H9 (cell line): ENCODE measurements around the gene LRRIQ4. TPM values are rescaled to one million over a fixed set of nuclear protein-coding genes. Genes with fewer than 3 reads are reported as not detected.

Experiments
- DNase-seq: peaks from one replicate; pipeline ENCODE4 v3.0.0-alpha.2; 2017
- H2AFZ ChIP-seq: one replicate; pipeline ENCODE4 v1.6.1; 2013; ENCODE audit warnings: mild to moderate bottlenecking, low read length, control low read depth, moderate library complexity
- H2AK5ac ChIP-seq: 2 replicates; pipeline ENCODE4 v1.6.1; 2013; ENCODE audit warnings: low read length, control low read depth, mixed read lengths; ENCODE audit not compliant: insufficient read length
- H2BK120ac ChIP-seq: one replicate; pipeline ENCODE4 v1.6.1; 2013; ENCODE audit warnings: low read depth, mild to moderate bottlenecking, low read length, control low read depth, inconsistent platforms; ENCODE audit not compliant: poor library complexity, severe bottlenecking
- H2BK12ac ChIP-seq: 2 replicates; pipeline ENCODE4 v1.6.1; 2013; ENCODE audit warnings: low read length, control low read depth, mixed read lengths, low read depth; ENCODE audit not compliant: insufficient read length
- H2BK15ac ChIP-seq: 2 replicates; pipeline ENCODE4 v1.6.1; 2013; ENCODE audit warnings: low read depth, low read length, control low read depth
- H2BK20ac ChIP-seq: one replicate; pipeline ENCODE4 v1.6.1; 2013; ENCODE audit warnings: low read depth, mild to moderate bottlenecking, low read length, control low read depth, inconsistent platforms; ENCODE audit not compliant: poor library complexity, severe bottlenecking
- H2BK5ac ChIP-seq: 2 replicates; pipeline ENCODE4 v1.6.1; 2013; ENCODE audit warnings: low read length, control low read depth, mixed read lengths; ENCODE audit not compliant: insufficient read length
- H3K14ac ChIP-seq: 2 replicates; pipeline ENCODE4 v1.6.1; 2013; ENCODE audit warnings: low read length, control low read depth; ENCODE audit not compliant: insufficient read depth
- H3K18ac ChIP-seq: 2 replicates; pipeline ENCODE4 v1.6.1; 2013; ENCODE audit warnings: low read depth, mild to moderate bottlenecking, mixed read lengths, low read length, control low read depth; ENCODE audit not compliant: insufficient read length
- H3K23ac ChIP-seq: 2 replicates; pipeline ENCODE4 v1.6.1; 2013; ENCODE audit warnings: low read length, control low read depth, mixed read lengths, low read depth; ENCODE audit not compliant: insufficient read length
- H3K23me2 ChIP-seq: 2 replicates; pipeline ENCODE4 v1.6.1; 2013; ENCODE audit warnings: low read depth, mild to moderate bottlenecking, mixed read lengths, low read length, control low read depth; ENCODE audit not compliant: insufficient read length, poor library complexity, severe bottlenecking
- H3K27ac ChIP-seq: 2 replicates; pipeline ENCODE4 v1.5.1; 2013; ENCODE audit warnings: low read length, control low read depth, mixed read lengths, low read depth; ENCODE audit not compliant: insufficient read length
- H3K27me3 ChIP-seq: 2 replicates; pipeline ENCODE4 v1.6.1; 2013; ENCODE audit warnings: low read length, control low read depth, inconsistent platforms; ENCODE audit not compliant: insufficient read depth
- H3K4ac ChIP-seq: 2 replicates; pipeline ENCODE4 v1.6.1; 2013; ENCODE audit warnings: low read depth, mild to moderate bottlenecking, control low read depth, inconsistent platforms, low read length, moderate library complexity
- H3K4me1 ChIP-seq: 2 replicates; pipeline ENCODE4 v1.6.1; 2013; ENCODE audit warnings: low read length, control low read depth, inconsistent platforms; ENCODE audit not compliant: insufficient read depth
- H3K4me2 ChIP-seq: 2 replicates; pipeline ENCODE4 v1.6.1; 2013; ENCODE audit warnings: low read length, control low read depth, mixed read lengths; ENCODE audit not compliant: insufficient read length, insufficient read depth
- H3K56ac ChIP-seq: 2 replicates; pipeline ENCODE4 v1.6.1; 2013; ENCODE audit warnings: low read depth, mild to moderate bottlenecking, mixed read lengths, low read length, control low read depth; ENCODE audit not compliant: insufficient read length
- H3K79me1 ChIP-seq: 2 replicates; pipeline ENCODE4 v1.6.1; 2013; ENCODE audit warnings: low read depth, mild to moderate bottlenecking, moderate library complexity, low read length, control low read depth, inconsistent platforms; ENCODE audit not compliant: insufficient read depth, poor library complexity, severe bottlenecking
- H3K79me2 ChIP-seq: 2 replicates; pipeline ENCODE4 v1.6.1; 2013; ENCODE audit warnings: low read length, control low read depth, inconsistent platforms; ENCODE audit not compliant: insufficient read depth
- H3K9ac ChIP-seq: 2 replicates; pipeline ENCODE4 v1.6.1; 2013; ENCODE audit warnings: low read length, control low read depth, mixed read lengths; ENCODE audit not compliant: insufficient read length; ENCODE audit errors: extremely low read depth
- H3K9me3 ChIP-seq: one replicate; pipeline ENCODE4 v1.6.1; 2013; ENCODE audit warnings: low read depth, low read length, inconsistent platforms; ENCODE audit not compliant: control insufficient read depth
- H3T11ph ChIP-seq: one replicate; pipeline ENCODE4 v1.6.1; 2013; ENCODE audit warnings: mild to moderate bottlenecking, low read length, control low read depth, inconsistent platforms
- H4K20me1 ChIP-seq: one replicate; pipeline ENCODE4 v1.6.1; 2013; ENCODE audit not compliant: control insufficient read depth, insufficient read length, insufficient read depth
- H4K5ac ChIP-seq: 2 replicates; pipeline ENCODE4 v1.6.1; 2013; ENCODE audit warnings: low read depth, mild to moderate bottlenecking, mixed read lengths, low read length, control low read depth; ENCODE audit not compliant: insufficient read length
- H4K8ac ChIP-seq: replicated peaks from 2 replicates; pipeline ENCODE4 v1.6.1; 2013; ENCODE audit warnings: low read length, control low read depth, mixed read lengths, low read depth; ENCODE audit not compliant: insufficient read length
- H4K91ac ChIP-seq: 2 replicates; pipeline ENCODE4 v1.6.1; 2013; ENCODE audit warnings: low read depth, mild to moderate bottlenecking, moderate library complexity, mixed read lengths, low read length, control low read depth; ENCODE audit not compliant: insufficient read length
- H3K27ac Mint-ChIP-seq, 3 experiments: 2 replicates in 2 of 3; 3 replicates in 1 of 3; pipeline ENCODE4 v1.8.0; 2020 to 2021; ENCODE audit warnings: mixed read lengths in 3 of 3, mild to moderate bottlenecking in 1 of 3, moderate library complexity in 1 of 3
- H3K27me3 Mint-ChIP-seq: 2 replicates; pipeline ENCODE4 v1.8.0; 2021; ENCODE audit warnings: low read depth, mild to moderate bottlenecking, moderate library complexity, mixed read lengths
- H3K36me3 Mint-ChIP-seq, 3 experiments: 2 replicates in 2 of 3; 3 replicates in 1 of 3; pipeline ENCODE4 v1.8.0; 2020 to 2021; ENCODE audit warnings: low read depth in 3 of 3, mixed read lengths in 3 of 3; ENCODE audit not compliant: insufficient read depth in 1 of 3
- H3K4me1 Mint-ChIP-seq, 2 experiments: 2 replicates each; pipeline ENCODE4 v1.8.0; 2020; ENCODE audit warnings: mixed read lengths in 2 of 2
- H3K4me3 Mint-ChIP-seq, 2 experiments: 2 replicates in 1 of 2; 3 replicates in 1 of 2; pipeline ENCODE4 v1.8.0; 2020 to 2021; ENCODE audit warnings: mild to moderate bottlenecking in 2 of 2, mixed read lengths in 2 of 2, moderate library complexity in 1 of 2
- H3K9me3 Mint-ChIP-seq, 2 experiments: 2 replicates in 1 of 2; 3 replicates in 1 of 2; pipeline ENCODE4 v1.8.0; 2020; ENCODE audit warnings: mild to moderate bottlenecking in 2 of 2, mixed read lengths in 2 of 2, moderate library complexity in 1 of 2
- WGBS: extraction: QIAGEN DNeasy Blood & Tissue Kit; methylation state at CpG from one replicate; pipeline ENCODE4 v1.1.7; 2013; ENCODE audit warnings: missing lambda C conversion rate, low lambda C conversion rate, mixed read lengths; ENCODE audit not compliant: insufficient read length; ENCODE audit errors: extremely low coverage; 5-methylcytosine and 5-hydroxymethylcytosine counted together
- total RNA-seq: library from RNA; stranded (reverse); gene quantifications from 2 replicates; pipeline ENCODE4 v1.2.1, GENCODE V29; 2021
- TF ChIP-seq, protein P1 (sequence below): fragments of 200-600 bp; sonication (generic); conservative IDR thresholded peaks from 3 replicates; pipeline ENCODE4 v1.8.0; 2021; ENCODE audit warnings: antibody characterized with exemption, mild to moderate bottlenecking

LRRIQ4 gene
- total RNA-seq, 1 experiment from 2014 or later, result not detected

DNA sequence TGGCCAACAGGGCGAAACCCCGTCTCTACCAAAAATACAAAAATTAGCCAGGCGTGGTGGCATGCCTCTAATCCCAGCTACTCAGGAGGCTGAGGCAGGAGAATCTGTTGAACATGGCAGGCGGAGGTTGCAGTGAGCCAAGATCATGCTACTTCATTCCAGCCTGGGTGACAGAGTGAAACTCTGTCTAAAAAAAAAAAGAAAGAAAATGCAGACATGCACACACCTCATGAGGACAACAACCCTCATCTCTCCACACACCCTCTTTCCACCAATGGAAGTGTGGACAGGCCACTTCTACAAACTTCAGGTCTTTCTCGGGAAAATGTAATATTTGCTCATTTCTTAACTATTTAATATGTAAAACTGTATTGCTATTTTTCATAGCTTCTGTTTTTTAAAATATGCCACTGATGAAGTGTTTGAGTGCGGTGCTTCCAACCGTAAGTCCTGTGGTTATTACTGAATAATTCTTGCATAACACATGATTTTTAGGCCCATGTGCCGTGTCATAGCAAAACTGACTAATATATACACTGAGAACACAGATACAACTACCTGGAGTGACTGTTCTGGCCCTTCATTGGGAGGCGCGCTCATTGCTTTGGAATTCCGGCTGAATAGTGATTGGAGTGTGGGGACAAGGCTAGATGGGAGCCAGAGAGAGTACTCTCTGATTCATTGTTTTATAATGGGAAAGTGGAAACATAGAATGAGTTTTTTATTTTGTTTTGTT is 34.0 kb downstream of the LRRIQ4 start:
- no CpG with 5 or more reads among the region's 11 CpGs for WGBS

More for the DNA sequence above, 34.0 kb downstream of the LRRIQ4 start:
- no peaks in the 10 kb centered on the region for H3K9me3 ChIP-seq
- H2AFZ ChIP-seq, result no peak overlapping the region
- H2BK120ac ChIP-seq, result no peak overlapping the region
- H2BK15ac ChIP-seq, result no peak overlapping the region
- H2BK12ac ChIP-seq, result no peak overlapping the region
- no peak overlapping the region for H4K91ac ChIP-seq
- DNase-seq, result no peak
- Mint-ChIP-seq H3K36me3 (no peaks in the 10 kb centered on the region), H3K4me1 (no peaks in the 10 kb centered on the region), H3K9me3 (no peaks in the 10 kb centered on the region), H3K27me3 (no peaks in the 10 kb centered on the region), H3K4me3 (no peak overlapping the region), H3K27ac (no peak overlapping the region)
- no peaks in the 10 kb centered on the region for H3K23me2 ChIP-seq
- no peak overlapping the region for H3K27ac ChIP-seq
- no peak overlapping the region for H2AK5ac ChIP-seq
- no peak overlapping the region for H4K5ac ChIP-seq
- no peak overlapping the region for H3K14ac ChIP-seq
- H3K56ac ChIP-seq, result no peak overlapping the region
- no peak overlapping the region for H3T11ph ChIP-seq
- TF ChIP-seq, protein P1, sequence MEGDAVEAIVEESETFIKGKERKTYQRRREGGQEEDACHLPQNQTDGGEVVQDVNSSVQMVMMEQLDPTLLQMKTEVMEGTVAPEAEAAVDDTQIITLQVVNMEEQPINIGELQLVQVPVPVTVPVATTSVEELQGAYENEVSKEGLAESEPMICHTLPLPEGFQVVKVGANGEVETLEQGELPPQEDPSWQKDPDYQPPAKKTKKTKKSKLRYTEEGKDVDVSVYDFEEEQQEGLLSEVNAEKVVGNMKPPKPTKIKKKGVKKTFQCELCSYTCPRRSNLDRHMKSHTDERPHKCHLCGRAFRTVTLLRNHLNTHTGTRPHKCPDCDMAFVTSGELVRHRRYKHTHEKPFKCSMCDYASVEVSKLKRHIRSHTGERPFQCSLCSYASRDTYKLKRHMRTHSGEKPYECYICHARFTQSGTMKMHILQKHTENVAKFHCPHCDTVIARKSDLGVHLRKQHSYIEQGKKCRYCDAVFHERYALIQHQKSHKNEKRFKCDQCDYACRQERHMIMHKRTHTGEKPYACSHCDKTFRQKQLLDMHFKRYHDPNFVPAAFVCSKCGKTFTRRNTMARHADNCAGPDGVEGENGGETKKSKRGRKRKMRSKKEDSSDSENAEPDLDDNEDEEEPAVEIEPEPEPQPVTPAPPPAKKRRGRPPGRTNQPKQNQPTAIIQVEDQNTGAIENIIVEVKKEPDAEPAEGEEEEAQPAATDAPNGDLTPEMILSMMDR, result no peak
- no peaks in the 10 kb centered on the region for H3K79me1 ChIP-seq
- no peak overlapping the region for H2BK20ac ChIP-seq
- no peaks in the 10 kb centered on the region for H3K79me2 ChIP-seq
- no peak overlapping the region for H2BK5ac ChIP-seq
- H3K9ac ChIP-seq, result no peak overlapping the region
- H3K23ac ChIP-seq, result no peak overlapping the region
- H3K4ac ChIP-seq, result no peak overlapping the region
- H3K4me1 ChIP-seq, result no peaks in the 10 kb centered on the region
- H3K4me2 ChIP-seq, result no peak overlapping the region
- H4K20me1 ChIP-seq, result no peaks in the 10 kb centered on the region
- no peak overlapping the region for H4K8ac ChIP-seq
- H3K18ac ChIP-seq, result no peak overlapping the region
- H3K27me3 ChIP-seq, result no peaks in the 10 kb centered on the region
